DND-41 (cell line): ENCODE data around the gene MLNR.

Experiments used
- EZH2 ChIP-seq: IDR thresholded peaks from 3 replicates; pipeline ENCODE4 v1.6.1; 2012; ENCODE audit warnings: borderline replicate concordance, low read depth, mild to moderate bottlenecking, moderate library complexity, low read length, inconsistent platforms; ENCODE audit not compliant: severe bottlenecking
- TF ChIP-seq, protein P1 (sequence below): IDR thresholded peaks from 2 replicates; pipeline ENCODE4 v1.5.1; 2012; ENCODE audit warnings: borderline replicate concordance, low read length, moderate library complexity, mild to moderate bottlenecking; ENCODE audit not compliant: poor library complexity, severe bottlenecking; ENCODE audit errors: extremely low read depth

DNA sequence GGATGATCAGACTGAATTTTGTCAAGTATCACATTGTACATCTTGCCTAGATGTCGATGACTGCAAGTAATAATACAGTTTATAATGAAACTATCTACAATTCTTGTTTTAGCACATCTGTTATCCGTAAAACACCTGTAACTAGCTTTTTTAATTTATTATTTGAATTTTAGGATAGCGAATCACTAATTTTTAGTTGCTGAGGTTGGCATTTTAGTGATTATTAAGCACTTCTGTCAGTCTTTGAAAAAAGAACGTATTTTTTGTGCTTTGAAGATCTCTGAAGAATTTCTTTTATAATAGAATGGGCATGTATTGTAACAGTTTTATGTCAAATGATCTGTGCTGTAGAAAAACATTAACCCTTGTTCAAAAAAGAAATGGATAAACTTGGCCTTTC, 11.5 kb upstream of the MLNR start:
- TF ChIP-seq, protein P1, sequence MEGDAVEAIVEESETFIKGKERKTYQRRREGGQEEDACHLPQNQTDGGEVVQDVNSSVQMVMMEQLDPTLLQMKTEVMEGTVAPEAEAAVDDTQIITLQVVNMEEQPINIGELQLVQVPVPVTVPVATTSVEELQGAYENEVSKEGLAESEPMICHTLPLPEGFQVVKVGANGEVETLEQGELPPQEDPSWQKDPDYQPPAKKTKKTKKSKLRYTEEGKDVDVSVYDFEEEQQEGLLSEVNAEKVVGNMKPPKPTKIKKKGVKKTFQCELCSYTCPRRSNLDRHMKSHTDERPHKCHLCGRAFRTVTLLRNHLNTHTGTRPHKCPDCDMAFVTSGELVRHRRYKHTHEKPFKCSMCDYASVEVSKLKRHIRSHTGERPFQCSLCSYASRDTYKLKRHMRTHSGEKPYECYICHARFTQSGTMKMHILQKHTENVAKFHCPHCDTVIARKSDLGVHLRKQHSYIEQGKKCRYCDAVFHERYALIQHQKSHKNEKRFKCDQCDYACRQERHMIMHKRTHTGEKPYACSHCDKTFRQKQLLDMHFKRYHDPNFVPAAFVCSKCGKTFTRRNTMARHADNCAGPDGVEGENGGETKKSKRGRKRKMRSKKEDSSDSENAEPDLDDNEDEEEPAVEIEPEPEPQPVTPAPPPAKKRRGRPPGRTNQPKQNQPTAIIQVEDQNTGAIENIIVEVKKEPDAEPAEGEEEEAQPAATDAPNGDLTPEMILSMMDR, result no peak
- no peak for TF ChIP-seq EZH2
